Gastrocnemius medialis (tissue), 4 donors: ENCODE results near the gene CTDSPL. TPM values are rescaled to one million over a fixed set of nuclear protein-coding genes. Genes with fewer than 3 reads are reported as not detected.

ENCODE experiments used
- ATAC-seq, 2 donors: fragments of 150-250 bp; one replicate each; pipeline ENCODE4 v1.9.1; 2016
- DNase-seq, 2 donors: peaks; one replicate each; pipeline ENCODE4 v3.0.0-alpha.2; 2019
- H3K27ac ChIP-seq, 4 donors: fragments of 200-600 bp; sonication (generic); 1 replicate in 1 of 4; 2 replicates in 3 of 4; pipeline ENCODE4 v1.5.1; 2016 to 2018; ENCODE audit warnings: mild to moderate bottlenecking in 2 of 4, moderate library complexity in 1 of 4
- H3K27me3 ChIP-seq, 3 donors: fragments of 200-600 bp; sonication (generic) in 2 of 3; 1 replicate in 1 of 3; 2 replicates in 2 of 3; pipeline versions ENCODE4 v1.5.1 to v1.6.0; 2016 to 2019; ENCODE audit warnings: mild to moderate bottlenecking in 1 of 3, moderate library complexity in 1 of 3
- H3K36me3 ChIP-seq, 2 donors: fragments of 200-600 bp; sonication (generic) in 1 of 2; one replicate each; pipeline ENCODE4 v1.5.1; 2017 to 2018
- H3K4me1 ChIP-seq, 2 donors: fragments of 200-600 bp; sonication (generic) in 1 of 2; one replicate each; pipeline ENCODE4 v1.5.1; 2016 to 2017; ENCODE audit warnings: mild to moderate bottlenecking in 2 of 2
- H3K4me3 ChIP-seq, 4 donors: fragments of 200-600 bp; sonication (generic) in 3 of 4; 1 replicate in 1 of 4; 2 replicates in 3 of 4; pipeline ENCODE4 v1.5.1; 2016 to 2019; ENCODE audit warnings: mild to moderate bottlenecking in 2 of 4
- H3K9me3 ChIP-seq, 3 donors: fragments of 200-600 bp; sonication (generic) in 2 of 3; 1 replicate in 1 of 3; 2 replicates in 2 of 3; pipeline ENCODE4 v1.5.1; 2016 to 2019
- POLR2A ChIP-seq, 2 donors: fragments of 450-650 bp; IDR thresholded peaks; one replicate each; pipeline ENCODE4 v1.6.1; 2017; ENCODE audit warnings: antibody characterized with exemption in 2 of 2, mild to moderate bottlenecking in 2 of 2, moderate library complexity in 2 of 2
- in situ Hi-C, 4 donors: fragments of 200-750 bp; cut with MboI; loops; one replicate each; pipeline versions ENCODE4 v1.15.0 to v1.8.0; 2017; ENCODE audit warnings: low sequenced_read_pairs in 4 of 4
- intact Hi-C: fragments of 100-400 bp; cut with DNase I; formaldehyde crosslinking; loops from one replicate; pipeline ENCODE4 v1.15.1; 2023; ENCODE audit warnings: low total_unique reads
- total RNA-seq, 4 donors: library from RNA; depleted of rRNA; stranded (reverse); fragments of >200 nt; gene quantifications; one replicate each; pipeline versions ENCODE4 v1.1.0 to v1.2.3, GENCODE V29; 2016
- TF ChIP-seq, protein P1 (sequence below), 5 experiments: fragments of 450-650 bp in 3 of 5; fragments of 200-600 bp in 2 of 5; sonication (generic) in 2 of 5; IDR thresholded peaks in 4 of 5; conservative IDR thresholded peaks in 1 of 5; 1 replicate in 4 of 5; 2 replicates in 1 of 5; pipeline ENCODE4 v1.5.1; 2016 to 2019; ENCODE audit warnings: antibody characterized with exemption in 5 of 5, mild to moderate bottlenecking in 3 of 5, moderate library complexity in 3 of 5

Gene CTDSPL
- total RNA-seq, 4 donors from 2014 or later = 12.1 to 23.1 (median 14.6) TPM

DNA sequence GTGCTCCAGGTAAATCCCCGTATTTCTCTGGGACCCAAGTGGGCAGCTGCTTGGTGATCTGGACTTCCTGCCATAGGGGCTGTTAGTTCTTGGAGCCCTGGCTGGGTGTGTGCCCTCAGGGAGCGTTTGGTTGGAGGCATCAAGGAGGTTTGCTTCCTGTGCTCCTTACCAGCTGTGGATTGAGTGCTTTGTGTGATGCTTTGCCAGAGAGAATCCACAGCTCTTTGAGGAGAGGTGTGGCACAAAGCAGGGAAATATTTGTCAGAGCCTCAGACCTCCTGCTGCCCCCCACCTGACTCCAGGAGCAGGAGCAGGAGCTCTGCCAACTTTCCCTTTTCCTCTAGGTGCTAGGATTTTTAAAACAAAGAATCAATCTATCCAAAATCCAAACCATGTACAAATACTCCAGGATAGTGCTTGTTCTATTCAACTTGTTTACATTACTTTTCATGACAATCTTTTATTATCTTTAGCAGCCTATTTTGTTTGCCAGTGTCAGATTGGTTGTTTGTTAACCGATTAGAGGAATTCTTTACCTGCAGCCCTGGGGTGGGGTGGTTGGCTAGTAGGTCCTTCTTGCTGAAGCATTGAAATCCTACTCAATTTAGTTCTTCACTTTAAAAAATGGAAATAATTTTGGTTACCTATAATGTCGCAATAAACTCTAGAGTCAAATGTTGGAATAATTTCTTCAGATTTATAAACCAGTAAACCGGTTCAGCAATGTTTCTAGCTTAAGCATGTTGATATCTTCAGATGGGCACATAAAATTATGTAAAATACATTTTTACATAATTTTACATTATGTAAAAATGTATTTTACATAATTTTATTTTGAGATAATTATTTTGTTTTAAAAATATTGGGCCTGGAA, 2.5 kb downstream of the CTDSPL start:
- DNase-seq (no peak), ATAC-seq (no peak)
- Histone ChIP-seq H3K36me3 (no peaks in the 10 kb centered on the region), H3K4me1 (peaks cover 15 to 19% of the 10 kb centered on the region in 2 donors), H3K27me3 (no peaks in the 10 kb centered on the region), H3K9me3 (no peaks in the 10 kb centered on the region), H3K27ac (peak overlapping the region; percentile 45 to 76 (median 63)), H3K4me3 (peak overlapping the region in 1 of 4 donors; percentile 66)
- TF ChIP-seq, protein P1, sequence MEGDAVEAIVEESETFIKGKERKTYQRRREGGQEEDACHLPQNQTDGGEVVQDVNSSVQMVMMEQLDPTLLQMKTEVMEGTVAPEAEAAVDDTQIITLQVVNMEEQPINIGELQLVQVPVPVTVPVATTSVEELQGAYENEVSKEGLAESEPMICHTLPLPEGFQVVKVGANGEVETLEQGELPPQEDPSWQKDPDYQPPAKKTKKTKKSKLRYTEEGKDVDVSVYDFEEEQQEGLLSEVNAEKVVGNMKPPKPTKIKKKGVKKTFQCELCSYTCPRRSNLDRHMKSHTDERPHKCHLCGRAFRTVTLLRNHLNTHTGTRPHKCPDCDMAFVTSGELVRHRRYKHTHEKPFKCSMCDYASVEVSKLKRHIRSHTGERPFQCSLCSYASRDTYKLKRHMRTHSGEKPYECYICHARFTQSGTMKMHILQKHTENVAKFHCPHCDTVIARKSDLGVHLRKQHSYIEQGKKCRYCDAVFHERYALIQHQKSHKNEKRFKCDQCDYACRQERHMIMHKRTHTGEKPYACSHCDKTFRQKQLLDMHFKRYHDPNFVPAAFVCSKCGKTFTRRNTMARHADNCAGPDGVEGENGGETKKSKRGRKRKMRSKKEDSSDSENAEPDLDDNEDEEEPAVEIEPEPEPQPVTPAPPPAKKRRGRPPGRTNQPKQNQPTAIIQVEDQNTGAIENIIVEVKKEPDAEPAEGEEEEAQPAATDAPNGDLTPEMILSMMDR (IDR thresholded peaks at IDR 0.05 in 4 of 5, conservative IDR thresholded peaks at IDR 0.05 in 1 of 5) = no peak
- TF ChIP-seq POLR2A (IDR thresholded peaks at IDR 0.05) = no peak
- in situ Hi-C loops = no loop called here
- intact Hi-C loops = no loop called here

DNA sequence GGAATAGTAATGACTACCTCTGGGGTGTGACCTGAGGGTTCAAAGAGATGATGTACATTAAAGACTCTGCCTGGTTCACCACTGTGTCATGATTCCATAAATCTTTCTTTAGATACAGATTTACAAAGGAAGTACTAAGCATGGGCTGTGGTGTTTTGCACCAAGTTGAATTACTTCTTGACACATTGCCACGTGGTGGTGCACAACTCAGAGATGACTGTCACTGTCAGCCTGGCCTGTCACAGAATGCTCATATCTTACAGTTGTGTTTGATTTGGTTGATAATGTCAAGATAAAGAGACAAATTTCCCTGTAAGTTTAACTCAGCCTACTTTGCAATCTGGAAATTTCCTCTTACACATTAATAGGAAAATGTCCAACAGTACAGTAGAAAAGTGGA, 3.2 kb downstream of the CTDSPL start:
- H3K4me3 ChIP-seq = no peak overlapping the region
- DNase-seq = no peak
- H3K36me3 ChIP-seq = no peaks in the 10 kb centered on the region
- H3K9me3 ChIP-seq = no peaks in the 10 kb centered on the region
- no peaks in the 10 kb centered on the region for H3K27me3 ChIP-seq
- TF ChIP-seq POLR2A (IDR thresholded peaks at IDR 0.05) = no peak
- TF ChIP-seq, protein P1 (IDR thresholded peaks at IDR 0.05 in 4 of 5, conservative IDR thresholded peaks at IDR 0.05 in 1 of 5) = no peak
- peaks cover 15 to 19% of the 10 kb centered on the region in 2 donors for H3K4me1 ChIP-seq
- no peak for ATAC-seq
- intact Hi-C loops (no loop called here), in situ Hi-C loops (no loop called here)
- H3K27ac ChIP-seq = no peak overlapping the region

DNA sequence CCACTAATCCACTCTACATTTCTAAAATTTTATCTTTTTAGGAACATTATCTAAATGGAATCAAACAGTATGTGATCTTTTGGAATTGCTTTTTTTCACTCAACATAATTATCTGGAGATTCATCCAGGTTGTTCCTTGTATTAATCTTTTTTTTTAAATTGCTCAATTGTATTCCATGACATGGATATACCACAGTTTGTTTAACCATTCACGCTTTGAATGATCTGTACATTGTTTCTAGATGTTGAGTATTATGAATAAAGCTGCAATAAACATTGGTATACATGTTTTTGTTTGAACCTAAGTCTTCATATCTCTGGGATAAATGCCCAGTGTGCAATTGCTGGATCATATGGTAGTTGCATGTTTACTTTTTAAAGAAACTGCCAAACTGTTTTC, 5.5 kb downstream of the CTDSPL start:
- Histone ChIP-seq H3K27ac (no peak overlapping the region), H3K27me3 (no peaks in the 10 kb centered on the region), H3K4me3 (no peak overlapping the region), H3K4me1 (peaks cover 11 to 15% of the 10 kb centered on the region in 2 donors), H3K9me3 (no peaks in the 10 kb centered on the region), H3K36me3 (no peaks in the 10 kb centered on the region)
- ATAC-seq (no peak), DNase-seq (no peak)
- in situ Hi-C loops (no loop called here), intact Hi-C loops (no loop called here)
- TF ChIP-seq, protein P1 (IDR thresholded peaks at IDR 0.05 in 4 of 5, conservative IDR thresholded peaks at IDR 0.05 in 1 of 5) = no peak
- TF ChIP-seq POLR2A (IDR thresholded peaks at IDR 0.05) = no peak

DNA sequence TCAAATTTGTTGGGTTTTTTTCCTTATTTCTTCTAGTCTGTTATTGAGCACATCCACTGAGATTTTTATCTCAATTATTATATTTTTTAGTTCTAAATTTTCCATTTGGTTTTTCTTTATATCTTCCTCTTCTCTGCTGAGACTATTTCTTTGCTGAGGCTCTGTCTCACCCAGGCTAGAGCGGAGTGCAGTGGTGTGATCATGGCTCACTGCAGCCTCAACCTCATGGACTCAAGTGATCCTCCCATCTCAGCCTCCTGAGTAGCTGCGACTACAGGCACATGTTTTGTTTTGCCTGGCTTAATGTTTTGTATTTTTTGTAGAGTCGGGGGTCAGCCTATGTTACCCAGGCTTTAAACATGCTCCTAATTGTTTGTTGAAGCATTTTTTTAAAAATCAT, 10.2 kb downstream of the CTDSPL start:
- H3K27ac ChIP-seq = no peak overlapping the region
- ATAC-seq (no peak), DNase-seq (no peak)
- intact Hi-C loops = no loop called here
- no peaks in the 10 kb centered on the region for H3K9me3 ChIP-seq
- no peaks in the 10 kb centered on the region for H3K36me3 ChIP-seq
- in situ Hi-C loops = no loop called here
- no peak for TF ChIP-seq POLR2A (IDR thresholded peaks at IDR 0.05)
- TF ChIP-seq, protein P1 (IDR thresholded peaks at IDR 0.05 in 4 of 5, conservative IDR thresholded peaks at IDR 0.05 in 1 of 5) = no peak
- no peaks in the 10 kb centered on the region for H3K27me3 ChIP-seq
- no peaks in the 10 kb centered on the region for H3K4me1 ChIP-seq
- H3K4me3 ChIP-seq = no peak overlapping the region
